C4-2B (cell line): Measurements from ENCODE around the gene AMOT.

Experiments
- ZFX ChIP-seq: fragments of 450-650 bp; IDR thresholded peaks from 2 replicates; pipeline ENCODE4 v1.6.1; 2017
- TF ChIP-seq, protein P1 (sequence below): fragments of 450-650 bp; conservative IDR thresholded peaks from 2 replicates; pipeline ENCODE4 v1.5.1; 2017; ENCODE audit warnings: mild to moderate bottlenecking

DNA sequence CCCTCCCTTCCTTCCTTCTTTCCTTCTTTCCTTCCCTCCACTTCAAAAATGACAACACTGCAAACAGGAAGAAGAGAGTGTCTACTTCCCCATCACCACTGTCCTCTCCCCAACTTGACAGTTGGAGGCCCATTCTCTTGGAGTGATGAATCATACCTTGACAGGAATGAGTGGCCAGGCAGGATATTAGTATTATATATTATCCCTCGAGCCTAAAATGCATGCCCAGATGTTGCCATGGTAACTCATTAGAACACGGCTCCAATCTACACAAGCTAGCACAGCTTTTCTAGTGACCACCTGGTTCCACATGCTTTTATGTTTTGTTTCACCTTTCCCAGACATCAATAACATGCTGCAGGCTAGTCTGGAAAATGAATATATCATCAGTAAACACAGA lies 89.6 kb downstream of the AMOT start:
- TF ChIP-seq, protein P1, sequence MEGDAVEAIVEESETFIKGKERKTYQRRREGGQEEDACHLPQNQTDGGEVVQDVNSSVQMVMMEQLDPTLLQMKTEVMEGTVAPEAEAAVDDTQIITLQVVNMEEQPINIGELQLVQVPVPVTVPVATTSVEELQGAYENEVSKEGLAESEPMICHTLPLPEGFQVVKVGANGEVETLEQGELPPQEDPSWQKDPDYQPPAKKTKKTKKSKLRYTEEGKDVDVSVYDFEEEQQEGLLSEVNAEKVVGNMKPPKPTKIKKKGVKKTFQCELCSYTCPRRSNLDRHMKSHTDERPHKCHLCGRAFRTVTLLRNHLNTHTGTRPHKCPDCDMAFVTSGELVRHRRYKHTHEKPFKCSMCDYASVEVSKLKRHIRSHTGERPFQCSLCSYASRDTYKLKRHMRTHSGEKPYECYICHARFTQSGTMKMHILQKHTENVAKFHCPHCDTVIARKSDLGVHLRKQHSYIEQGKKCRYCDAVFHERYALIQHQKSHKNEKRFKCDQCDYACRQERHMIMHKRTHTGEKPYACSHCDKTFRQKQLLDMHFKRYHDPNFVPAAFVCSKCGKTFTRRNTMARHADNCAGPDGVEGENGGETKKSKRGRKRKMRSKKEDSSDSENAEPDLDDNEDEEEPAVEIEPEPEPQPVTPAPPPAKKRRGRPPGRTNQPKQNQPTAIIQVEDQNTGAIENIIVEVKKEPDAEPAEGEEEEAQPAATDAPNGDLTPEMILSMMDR = no peak
- no peak for TF ChIP-seq ZFX
